HG03571 (cell line): ENCODE data around the gene ACOT6.
"Not testable (repeated sequence)": the region's sequence is repeated elsewhere in the genome, so short reads cannot be mapped to it uniquely, and the experiment has no call there.

ENCODE experiments used
- ATAC-seq: cut with Tn5 transposase; IDR thresholded peaks from one replicate; pipeline ENCODE4 v1.9.1; 2021; ENCODE audit not compliant: unreplicated experiment

The ACOT6 gene, protein sequence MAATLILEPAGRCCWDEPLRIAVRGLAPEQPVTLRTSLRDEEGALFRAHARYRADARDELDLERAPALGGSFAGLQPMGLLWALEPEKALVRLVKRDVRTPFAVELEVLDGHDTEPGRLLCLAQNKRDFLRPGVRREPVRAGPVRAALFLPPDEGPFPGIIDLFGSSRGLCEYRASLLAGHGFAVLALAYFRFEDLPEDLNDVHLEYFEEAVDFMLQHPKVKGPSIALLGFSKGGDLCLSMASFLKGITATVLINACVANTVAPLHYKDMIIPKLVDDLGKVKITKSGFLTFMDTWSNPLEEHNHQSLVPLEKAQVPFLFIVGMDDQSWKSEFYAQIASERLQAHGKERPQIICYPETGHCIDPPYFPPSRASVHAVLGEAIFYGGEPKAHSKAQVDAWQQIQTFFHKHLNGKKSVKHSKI

GRCh38 chr14:73612339-73613045 lies at the start of gene ACOT6:
TSS of gene ACOT6 (plus strand) at chr14:73612517. CDS start at chr14:73612572, 55 bp downstream.
- peak; percentile 70 for ATAC-seq

DNA sequence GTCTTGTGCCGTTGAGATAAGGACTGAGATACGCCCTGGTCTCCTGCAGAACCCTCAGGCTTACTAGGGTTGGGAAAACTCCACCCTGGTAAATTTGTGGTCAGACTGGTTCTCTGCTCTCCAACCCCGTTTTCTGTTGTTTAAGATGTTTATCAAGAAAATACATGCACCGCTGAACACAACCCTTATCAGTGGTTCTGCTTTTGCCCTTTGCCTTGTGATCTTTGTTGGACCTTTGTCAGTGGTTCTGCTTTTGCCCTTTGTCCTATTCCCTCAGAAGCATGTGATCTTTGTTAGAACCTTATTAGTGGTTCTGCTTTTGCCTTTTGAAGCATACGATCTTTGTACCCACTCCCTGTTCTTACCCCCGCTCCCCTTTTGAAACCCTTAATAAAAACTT lies 49.6 kb upstream of the ACOT6 start:
- ATAC-seq = not testable (repeated sequence)

DNA sequence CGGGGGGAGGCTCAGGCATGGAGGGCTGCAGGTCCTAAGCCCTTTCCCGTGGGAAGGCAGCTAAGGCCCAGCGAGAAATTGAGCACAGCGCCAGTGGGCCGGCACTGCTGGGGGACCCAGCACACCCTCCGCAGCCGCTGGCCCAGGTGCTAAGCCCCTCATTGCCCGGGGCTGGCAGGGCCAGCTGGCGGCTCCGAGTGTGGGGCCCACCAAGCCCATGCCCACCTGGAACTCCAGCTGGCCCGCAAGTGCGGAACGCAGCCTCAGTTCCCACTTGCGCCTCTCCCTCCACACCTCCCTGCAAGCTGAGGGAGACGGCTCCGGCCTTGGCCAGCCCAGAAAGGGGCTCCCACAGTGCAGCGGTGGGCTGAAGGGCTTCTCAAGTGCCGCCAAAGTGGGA lies 45.9 kb upstream of the ACOT6 start:
- not testable (repeated sequence) for ATAC-seq

DNA sequence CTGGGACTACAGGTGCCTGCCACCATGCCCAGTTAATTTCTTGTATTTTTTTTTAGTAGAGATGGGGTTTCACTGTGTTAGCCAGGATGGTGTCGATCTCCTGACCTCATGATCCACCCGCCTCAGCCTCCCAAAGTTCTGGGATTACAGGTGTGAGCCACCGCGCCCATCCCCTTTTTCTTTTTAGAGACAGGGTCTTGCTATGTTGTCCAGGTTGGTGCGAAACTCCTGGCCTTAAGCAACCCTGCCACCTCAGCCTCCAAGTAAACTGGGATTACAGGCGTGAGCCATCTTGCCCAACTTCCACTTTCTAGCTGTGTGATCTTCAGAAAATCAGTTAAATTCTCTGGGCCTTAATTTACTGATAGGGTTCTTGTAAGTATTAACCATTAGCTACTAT lies 45.4 kb upstream of the ACOT6 start:
- not testable (repeated sequence) for ATAC-seq

DNA sequence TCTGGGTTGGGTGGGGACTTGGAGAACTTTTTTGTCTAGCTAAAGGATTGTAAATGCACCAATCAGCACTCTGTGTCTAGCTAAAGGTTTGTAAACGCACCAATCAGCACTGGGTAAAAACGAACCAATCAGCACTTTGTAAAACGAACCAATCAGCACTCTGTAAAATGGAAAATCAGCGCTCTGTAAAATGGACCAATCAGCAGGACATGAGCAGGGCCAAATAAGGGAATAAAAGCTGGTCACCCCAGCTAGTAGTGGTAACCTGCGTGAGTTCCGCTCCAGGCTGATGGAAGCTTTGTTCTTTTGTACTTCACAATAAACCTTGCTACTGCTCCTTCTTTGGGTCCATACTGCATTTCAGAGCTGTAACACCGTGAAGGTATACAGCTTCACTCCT lies 45.0 kb upstream of the ACOT6 start:
- no peak for ATAC-seq

DNA sequence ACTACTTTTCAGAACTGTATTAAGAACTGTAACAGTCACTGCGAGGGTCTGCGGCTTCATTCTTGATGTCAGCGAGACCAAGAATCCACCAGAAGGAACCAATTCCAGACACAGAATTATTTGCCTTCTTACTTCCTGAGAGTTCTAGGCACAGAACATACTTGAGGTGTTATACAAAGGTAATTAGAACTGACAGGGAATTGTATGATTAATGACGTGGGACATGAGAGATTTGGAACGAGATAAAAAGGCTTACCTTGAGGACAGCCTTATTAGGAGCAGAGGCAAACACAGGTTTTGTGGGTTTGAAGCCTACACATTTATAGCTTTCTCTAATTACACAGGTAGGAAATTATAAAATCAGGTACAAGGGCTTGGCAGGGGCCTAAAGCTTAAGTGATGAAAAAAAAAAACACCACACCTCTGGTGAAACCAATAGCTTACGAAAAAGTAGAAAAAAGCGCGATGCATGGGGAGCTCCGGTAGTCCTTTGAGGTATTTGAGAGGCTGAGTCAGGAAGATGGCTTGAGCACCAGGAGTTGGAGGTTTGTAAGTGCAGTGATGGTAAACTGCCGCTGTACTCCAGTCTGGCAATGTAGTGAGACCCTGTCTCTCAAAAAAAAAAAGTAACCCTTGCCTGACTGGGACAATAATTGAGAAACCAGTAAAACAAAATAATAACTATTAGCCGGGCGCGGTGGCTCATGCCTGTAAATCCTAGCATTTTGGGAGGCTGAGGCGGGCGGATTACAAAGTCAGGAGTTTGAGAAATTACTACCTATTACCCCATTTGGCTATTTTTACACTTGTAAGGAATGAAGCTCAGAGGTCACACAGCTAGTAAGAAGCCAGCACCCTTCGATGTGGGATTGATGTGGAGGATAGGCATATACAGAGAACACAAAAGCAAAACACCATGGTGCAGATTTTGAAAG lies 44.1 kb upstream of the ACOT6 start:
- ATAC-seq = no peak

DNA sequence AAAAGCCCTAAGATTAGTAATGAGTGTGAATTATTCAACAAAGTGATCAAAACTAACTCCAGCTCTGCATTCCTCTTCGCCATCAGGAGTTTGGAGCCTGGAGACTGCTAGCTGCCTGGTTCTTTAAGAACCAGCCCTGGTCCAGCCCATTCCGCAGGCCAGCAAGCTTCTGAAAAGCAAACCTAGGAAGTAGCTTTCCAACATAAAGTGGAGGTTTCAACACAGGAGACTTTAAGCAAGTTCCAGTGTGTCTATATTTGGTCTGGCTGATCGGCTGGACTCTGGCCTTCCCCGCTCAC lies 43.5 kb upstream of the ACOT6 start:
- ATAC-seq = not testable (repeated sequence)

DNA sequence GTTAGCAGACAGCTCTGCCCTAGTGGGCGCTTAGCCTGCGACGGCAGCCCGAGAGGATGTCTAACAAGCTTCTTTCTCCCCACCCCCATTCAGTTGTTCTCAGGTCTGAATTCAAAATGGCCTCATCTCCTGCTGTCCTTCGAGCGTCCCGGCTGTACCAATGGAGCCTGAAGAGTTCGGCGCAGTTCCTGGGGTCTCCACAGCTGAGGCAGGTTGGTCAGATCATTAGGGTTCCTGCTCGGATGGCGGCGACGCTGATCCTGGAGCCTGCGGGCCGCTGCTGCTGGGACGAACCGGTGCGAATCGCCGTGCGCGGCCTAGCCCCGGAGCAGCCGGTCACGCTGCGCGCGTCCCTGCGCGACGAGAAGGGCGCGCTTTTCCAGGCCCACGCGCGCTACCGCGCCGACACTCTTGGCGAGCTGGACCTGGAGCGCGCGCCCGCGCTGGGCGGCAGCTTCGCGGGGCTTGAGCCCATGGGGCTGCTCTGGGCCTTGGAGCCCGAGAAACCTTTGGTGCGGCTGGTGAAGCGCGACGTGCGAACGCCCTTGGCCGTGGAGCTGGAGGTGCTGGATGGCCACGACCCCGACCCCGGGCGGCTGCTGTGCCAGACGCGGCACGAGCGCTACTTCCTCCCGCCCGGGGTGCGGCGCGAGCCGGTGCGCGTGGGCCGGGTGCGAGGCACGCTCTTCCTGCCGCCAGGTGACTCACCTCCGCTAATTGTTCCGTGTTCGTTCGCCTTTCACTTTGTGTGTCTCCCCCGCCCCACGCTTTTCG lies 42.9 kb upstream of the ACOT6 start, which contains the start of gene ACOT2:
Gene ACOT2, plus strand, starts transcription at position 29 of the 774 bp plus-strand sequence. Its CDS starts 28 bp downstream, at position 57.
- peak; percentile 60 for ATAC-seq

- not testable (repeated sequence) for ATAC-seq
Measured at GRCh38 chr14:73570913-73571312, 41.4 kb upstream of the ACOT6 start.

DNA sequence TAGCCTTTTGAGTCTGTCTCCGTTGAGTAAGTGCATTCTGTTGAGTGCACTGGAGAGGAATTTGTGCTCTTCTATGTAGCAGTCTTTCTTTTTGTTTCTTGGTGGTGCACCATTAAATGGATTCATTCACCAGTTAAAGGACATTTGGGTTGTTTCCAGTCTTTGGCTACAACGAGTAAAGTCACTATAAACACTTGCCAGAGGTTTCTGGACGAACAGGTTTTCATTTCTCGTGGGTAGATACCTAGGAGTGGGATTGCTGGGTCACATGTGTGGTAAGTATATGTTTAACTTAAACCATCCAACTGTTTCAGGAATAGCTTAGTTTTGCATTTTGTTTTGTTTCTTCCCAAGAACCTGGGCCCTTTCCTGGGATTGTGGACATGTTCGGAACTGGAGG lies 39.3 kb upstream of the ACOT6 start:
- not testable (repeated sequence) for ATAC-seq

GRCh38 chr14:73573740-73574139 lies 38.6 kb upstream of the ACOT6 start:
- not testable (repeated sequence) for ATAC-seq

GRCh38 chr14:73574251-73574650 lies 38.1 kb upstream of the ACOT6 start:
- not testable (repeated sequence) for ATAC-seq

- no peak for ATAC-seq
Measured at GRCh38 chr14:73576391-73576790, 35.9 kb upstream of the ACOT6 start.

- not testable (repeated sequence) for ATAC-seq
Measured at GRCh38 chr14:73577214-73577613, 35.1 kb upstream of the ACOT6 start.

DNA sequence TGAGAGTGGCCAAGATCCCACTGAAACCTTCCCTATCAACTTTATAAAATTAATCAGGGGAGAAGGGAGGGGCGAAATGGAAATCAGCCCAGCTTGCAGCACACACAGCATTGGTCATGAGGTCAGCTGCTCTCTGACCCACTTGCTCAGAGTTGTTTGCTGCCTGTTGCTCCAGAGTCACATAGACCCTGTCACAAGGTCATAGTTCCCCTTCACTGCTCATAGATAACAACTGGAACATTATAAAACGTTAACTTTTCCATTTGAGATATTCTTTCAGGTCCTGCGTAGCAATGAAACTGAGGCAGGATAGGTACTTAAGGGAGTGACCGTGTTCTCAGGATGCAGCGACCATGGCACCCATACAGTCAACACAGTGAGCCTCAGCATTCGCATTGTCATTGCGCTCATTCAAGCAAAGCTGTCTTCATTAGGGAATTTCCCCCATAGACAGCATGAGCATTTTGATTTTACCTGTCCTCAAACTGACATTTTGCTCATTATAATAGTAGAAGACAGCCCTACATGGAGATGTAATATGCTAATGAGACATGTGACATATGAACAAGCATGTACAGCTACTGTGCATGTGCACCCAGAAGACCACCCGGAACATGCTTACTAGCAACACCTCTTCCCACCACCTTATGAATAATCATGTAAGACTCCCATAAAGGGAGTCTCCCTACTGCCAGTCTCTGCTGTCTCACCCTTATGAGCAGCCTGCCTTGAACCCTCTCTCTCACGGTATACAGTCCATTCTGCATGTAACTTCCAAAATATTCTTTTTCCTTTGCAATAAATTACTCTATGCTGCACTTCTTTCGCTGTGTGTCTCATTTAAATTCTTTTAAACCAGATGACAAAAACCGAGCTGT lies 30.0 kb upstream of the ACOT6 start:
- ATAC-seq = not testable (repeated sequence)

DNA sequence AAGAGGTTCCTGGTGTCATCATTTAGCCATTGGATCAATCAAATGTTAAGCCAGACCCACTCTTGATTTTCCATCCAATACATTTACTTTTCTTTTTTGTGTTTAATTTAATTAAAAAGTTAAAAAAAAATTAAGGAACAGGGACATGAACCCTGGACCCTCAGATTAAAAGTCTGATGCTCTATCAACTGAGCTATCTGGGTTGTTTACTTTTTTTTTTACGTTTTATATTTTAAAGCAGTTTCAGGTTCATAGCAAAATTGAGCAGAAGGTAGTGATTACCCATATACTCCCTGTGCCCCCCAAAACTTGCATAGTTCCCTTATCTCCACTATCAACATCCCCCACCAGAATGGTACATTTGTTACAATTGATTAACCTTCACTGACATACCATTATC lies 23.6 kb upstream of the ACOT6 start:
- no peak for ATAC-seq

- no peak for ATAC-seq
Measured at GRCh38 chr14:73589116-73589515, 23.2 kb upstream of the ACOT6 start.

DNA sequence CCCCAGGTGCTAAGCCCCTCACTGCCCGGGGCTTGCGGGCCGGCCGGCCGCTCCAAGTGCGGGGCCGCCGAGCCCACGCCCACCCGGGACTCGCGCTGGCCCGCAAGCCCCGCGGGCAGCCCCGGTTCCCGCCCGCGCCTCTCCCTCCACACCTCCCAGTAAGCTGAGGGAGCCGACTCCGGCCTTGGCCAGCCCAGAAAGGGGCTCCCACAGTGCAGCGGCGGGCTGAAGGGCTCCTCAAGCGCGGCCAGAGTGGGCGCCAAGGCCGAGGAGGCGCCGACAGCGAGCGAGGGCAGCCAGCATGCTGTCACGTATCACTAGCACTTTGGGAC lies 21.7 kb upstream of the ACOT6 start:
- not testable (repeated sequence) for ATAC-seq

GRCh38 chr14:73591690-73592449 lies 20.4 kb upstream of the ACOT6 start, which contains the start of gene ACOT4:
TSS of gene ACOT4 (plus strand) at chr14:73591873. CDS start at chr14:73591960, 87 bp downstream.
- ATAC-seq = no peak
